NB4 (cell line): ENCODE measurements around the gene LIMD2.

Experiments
- POLR2A ChIP-seq: IDR thresholded peaks from 2 replicates; pipeline ENCODE4 v1.6.1; 2011; ENCODE audit warnings: mild to moderate bottlenecking; ENCODE audit not compliant: insufficient read length; ENCODE audit errors: extremely low read depth
- TF ChIP-seq, protein P1 (sequence below): IDR thresholded peaks from one replicate; pipeline ENCODE4 v1.5.1; 2012; ENCODE audit warnings: low read depth, low read length
- TF ChIP-seq, protein P2 (sequence below): IDR thresholded peaks from 2 replicates; pipeline ENCODE4 v1.6.1; 2011; ENCODE audit warnings: low read depth, low read length

DNA sequence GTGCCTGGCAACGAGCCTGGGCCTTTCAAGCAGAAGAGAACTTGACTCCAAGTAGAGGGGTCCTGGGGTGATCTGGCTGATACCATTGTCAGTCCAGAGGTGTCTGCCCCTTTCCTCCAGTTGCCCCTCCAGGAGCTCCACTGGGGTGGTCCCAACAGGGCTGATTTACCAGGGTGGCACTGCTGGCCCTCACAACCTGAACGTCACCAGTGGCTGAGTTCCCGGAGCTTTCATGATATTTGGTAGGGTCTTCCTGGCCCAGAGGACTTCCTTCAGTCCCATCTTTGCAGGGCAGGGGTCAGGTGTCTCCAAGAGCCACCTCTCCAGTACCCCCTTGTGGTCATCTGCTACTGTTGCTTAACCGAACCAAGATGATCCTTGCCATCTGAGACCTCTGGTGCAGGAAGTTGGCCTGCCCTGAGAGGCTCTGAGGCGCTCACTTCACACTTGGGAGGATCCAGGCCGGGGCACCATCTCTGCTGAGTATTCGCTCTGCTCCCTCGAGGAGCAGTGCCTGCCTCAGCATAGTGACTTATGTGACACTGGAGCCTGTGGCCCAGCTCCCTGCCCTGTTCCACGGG lies 3.5 kb downstream of the LIMD2 start:
- TF ChIP-seq, protein P1, sequence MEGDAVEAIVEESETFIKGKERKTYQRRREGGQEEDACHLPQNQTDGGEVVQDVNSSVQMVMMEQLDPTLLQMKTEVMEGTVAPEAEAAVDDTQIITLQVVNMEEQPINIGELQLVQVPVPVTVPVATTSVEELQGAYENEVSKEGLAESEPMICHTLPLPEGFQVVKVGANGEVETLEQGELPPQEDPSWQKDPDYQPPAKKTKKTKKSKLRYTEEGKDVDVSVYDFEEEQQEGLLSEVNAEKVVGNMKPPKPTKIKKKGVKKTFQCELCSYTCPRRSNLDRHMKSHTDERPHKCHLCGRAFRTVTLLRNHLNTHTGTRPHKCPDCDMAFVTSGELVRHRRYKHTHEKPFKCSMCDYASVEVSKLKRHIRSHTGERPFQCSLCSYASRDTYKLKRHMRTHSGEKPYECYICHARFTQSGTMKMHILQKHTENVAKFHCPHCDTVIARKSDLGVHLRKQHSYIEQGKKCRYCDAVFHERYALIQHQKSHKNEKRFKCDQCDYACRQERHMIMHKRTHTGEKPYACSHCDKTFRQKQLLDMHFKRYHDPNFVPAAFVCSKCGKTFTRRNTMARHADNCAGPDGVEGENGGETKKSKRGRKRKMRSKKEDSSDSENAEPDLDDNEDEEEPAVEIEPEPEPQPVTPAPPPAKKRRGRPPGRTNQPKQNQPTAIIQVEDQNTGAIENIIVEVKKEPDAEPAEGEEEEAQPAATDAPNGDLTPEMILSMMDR, result peak; percentile 44
- no peak for TF ChIP-seq POLR2A
- TF ChIP-seq, protein P2, sequence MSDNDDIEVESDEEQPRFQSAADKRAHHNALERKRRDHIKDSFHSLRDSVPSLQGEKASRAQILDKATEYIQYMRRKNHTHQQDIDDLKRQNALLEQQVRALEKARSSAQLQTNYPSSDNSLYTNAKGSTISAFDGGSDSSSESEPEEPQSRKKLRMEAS, result no peak
